SHP77 (cell line): Measurements from ENCODE around the gene HOXD11.

Experiments
- DNase-seq, 2 experiments: peaks; one replicate each; lab custom pipeline; 2025; lab: John Stamatoyannopoulos, UW

Gene HOXD11

DNA sequence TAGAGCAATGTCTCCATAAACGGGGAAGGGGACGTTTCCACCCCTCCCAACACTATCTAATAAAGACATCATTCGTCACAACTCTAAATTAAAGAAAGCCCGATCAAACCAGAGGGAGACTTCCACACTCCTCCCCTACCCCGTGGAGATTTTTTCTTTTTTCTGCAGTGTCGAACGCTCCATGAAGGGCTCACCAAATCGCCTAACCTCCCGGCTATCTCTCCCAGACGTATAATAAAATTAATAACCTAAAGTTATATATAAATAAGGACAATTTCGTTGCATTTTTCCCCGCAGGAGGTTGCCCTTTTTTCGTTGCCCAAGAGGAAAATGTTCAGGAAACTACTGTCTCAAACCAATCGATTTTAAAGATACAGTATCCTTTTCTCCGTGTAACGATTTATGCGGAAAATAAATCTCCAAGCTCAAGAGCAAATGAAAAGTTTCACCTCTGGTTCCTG, 25.7 kb upstream of the HOXD11 start:
- DNase-seq, result no peak

DNA sequence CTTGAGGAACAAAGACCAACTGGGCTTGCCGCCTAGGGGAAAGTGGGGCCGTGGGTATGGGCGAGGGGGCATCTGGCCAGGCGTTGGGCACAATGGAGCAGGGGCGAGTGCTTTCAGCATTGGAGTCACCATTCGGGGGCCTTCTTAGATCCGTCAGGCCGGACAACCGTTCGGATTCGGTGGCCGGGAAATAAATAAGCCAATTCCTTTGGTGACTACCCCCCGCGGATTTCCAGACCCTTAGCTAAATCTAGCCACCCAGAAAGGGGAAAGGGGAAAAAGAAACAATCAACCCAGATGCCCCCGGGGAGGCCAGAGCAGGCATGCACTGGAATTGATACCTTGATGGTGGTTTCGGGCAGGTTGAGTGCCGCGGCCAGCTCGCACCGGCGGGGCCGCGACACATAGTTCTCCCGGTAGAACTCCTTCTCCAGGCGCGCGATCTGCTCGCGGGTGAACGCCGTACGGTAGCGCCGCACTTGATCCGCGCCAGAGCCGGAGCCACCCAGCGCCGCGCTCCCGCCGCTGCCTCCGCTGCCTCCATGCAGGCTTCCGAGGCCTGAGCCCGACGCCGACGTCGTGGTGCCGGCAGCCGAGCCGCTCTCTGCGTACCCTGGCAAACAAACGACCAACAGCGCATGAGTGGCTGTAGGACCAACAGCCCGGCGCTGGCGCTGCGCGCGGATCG, 25.1 kb upstream of the HOXD11 start:
- no peak for DNase-seq

DNA sequence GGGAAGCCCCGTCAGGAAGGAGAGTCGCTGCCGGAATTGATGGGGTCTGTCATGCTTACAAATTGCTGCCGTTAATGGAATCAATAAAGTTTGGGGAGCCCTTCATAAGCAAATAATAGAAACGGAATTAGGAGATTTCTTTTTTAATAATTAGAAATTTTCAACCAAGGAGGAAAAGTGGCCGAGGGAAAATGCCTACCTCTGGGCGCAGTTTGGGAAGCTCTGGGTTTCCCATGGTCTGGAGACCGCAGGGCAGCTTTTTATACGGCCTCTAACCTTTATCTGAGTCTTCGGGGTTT, 24.6 kb upstream of the HOXD11 start:
- no peak for DNase-seq

DNA sequence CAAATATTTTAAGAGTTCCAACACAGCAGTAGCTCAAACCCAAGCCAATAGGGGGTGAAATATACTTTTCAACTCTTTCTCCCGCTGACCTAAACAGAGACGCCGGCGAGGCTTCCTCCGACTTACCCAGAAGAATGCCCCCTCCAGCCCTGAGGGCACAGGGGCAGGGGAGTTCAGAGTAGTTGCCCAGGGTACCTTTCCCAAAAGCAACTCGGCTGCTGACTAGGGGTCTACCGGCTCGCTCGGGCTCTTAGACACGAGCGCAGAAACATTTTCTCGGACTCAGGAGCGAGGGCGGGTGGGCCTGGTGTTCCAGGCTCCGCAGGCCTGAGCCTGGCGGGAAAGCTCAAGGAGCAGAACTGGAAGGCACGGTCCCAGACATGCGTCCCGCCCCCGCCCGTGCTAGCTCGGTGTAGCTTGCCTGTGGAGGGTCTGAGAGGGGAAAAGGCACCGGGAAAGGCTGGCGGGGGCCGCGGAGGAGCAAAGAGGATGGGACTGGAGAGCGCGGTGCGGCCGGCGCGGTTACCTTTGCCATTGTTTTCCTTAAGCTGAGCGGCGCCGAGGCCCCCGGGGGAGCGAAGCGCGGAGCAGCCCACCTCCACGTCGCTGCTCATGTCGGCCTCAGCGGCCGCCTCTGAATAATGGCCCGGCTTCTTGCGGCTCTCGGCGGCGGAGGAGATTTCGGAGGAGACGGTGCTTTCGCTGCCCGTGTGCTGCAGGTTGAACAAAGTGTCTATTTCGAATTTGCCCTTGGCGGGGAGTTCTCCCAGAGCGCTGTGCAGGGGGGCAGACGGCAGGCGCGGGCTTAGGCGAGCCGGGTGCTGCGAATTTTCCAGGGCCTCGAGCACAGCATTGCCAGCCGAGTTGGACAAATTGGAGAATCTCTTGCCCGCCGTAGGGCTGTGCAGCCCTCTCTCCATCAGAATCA, 24.0 kb upstream of the HOXD11 start:
- no peak for DNase-seq

DNA sequence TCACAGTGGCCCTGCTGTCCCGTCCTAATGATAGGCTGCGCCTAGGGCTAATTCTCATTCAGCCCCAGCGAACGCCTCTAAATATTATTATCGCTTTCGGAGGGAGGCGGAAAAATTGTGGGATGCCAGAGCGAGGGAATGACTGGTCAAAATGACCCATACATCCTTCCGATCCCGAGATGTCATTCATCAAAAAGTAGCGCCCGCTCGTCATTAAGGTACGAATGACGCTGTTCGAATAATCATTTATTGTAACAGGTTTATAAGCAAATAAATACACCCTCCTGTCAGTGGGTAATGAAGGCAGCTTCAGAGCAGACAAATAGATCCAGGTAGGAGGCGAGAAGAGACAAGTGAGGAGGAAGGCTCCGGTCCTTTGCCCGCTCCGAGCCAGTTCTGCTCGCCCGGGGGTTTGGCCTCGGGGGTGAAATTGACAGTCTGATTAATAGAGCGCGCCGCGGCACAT, 23.3 kb upstream of the HOXD11 start, which contains the start of gene EVX2:
EVX2 (minus strand) TSS at position 167 of the 466 bp plus-strand sequence. CDS start 186 bp downstream, outside the sequence.
- DNase-seq, result no peak

DNA sequence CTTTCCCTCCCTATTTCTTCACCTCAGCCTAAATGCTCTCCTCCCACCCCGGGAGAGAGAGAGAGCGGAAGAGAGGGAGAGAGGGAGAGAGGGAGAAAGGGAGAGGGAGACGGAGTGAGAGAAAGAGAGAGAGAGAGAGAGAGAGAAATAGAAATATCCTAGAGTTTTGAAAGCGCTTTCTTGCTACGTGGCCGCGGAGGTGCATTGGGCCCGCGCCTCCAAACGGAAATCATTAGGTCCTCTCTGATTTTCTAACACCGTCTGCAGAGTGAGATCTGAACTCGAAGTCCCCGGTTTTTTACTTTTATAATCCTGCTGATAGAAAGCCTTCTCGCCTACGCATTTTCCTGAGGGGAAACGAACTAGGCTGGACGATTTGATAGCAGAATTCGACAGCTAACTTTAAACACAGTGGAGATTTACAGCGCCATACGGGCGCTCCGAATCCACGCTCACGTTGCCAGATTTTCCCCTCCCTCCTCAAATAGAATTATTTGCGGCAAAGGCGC, 22.4 kb upstream of the HOXD11 start:
- DNase-seq, result no peak

DNA sequence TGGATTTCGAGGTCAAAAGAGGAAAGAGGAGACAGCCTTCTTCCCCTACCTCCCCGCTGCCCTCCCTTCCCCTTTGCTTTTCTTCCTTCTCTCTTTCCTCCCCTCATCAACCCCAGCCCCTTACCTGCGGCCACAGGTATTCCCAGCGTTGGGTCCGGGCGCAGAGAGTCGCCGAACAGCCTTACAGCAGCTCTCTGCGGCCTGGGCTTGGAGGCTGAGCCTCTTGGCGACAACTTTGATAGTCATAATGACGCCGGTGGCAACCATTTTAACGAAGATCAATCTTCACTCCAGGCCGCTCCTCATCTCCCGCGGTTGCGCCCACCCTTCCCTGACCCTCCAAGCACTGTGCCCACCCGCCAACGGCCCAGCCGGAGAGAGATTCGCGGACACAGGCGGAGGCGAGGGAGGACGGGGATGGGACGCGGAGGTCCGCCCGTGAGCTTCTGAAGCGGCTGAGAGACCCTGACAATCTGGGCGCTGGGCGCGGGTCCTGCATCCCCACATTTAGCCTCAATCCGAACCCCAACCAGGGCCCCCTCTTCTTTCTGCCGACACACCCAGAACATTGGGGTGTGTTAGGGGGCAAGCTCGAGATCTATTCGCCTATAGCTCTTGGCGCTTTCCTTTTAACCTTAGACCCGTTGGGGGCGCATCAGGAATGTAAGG, 21.8 kb upstream of the HOXD11 start:
- no peak for DNase-seq

DNA sequence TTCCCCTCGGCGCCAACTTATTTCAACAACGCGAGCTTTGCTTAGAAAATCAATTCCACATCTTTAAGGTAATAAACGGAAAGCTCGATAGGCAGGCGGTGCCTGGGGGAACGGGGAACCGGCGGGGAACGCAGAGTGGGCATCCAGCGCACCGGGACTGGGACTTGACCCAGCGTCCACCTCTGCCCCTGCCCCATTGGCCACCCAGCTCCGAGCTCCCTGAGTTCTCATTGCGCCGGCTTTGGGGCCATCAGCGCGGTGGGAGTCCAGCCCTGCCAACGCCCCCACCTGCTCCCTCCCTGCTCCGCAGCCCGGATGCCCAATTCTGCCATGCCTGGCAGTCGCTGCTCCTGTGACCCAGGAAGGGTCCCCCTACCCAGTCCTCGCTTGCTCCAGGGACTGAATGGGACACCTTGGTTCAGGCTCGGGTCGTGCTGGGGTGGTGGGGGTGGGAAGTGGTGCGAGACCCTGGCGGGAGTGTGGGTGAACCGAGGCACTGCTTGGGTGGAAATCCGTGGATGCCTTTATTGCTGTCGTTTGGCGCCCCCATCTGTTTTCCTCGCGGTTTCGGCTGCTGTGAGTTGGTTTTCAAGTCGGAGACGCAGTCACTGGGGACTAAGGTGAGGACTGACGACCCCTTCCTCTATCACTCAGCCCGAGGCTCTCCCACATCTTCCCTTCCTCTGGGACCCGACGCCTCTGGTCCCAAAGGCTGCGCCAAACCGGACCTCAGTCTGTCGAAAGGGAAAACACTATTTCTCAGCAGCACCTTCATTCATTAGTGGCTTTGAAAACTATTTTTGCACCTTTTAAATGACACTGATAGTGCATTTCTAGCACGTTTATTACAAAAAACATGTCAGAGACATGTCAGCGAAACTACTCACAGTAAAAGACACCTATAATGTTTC, 21.0 kb upstream of the HOXD11 start:
- peak; percentile 14 to 47 for DNase-seq

DNA sequence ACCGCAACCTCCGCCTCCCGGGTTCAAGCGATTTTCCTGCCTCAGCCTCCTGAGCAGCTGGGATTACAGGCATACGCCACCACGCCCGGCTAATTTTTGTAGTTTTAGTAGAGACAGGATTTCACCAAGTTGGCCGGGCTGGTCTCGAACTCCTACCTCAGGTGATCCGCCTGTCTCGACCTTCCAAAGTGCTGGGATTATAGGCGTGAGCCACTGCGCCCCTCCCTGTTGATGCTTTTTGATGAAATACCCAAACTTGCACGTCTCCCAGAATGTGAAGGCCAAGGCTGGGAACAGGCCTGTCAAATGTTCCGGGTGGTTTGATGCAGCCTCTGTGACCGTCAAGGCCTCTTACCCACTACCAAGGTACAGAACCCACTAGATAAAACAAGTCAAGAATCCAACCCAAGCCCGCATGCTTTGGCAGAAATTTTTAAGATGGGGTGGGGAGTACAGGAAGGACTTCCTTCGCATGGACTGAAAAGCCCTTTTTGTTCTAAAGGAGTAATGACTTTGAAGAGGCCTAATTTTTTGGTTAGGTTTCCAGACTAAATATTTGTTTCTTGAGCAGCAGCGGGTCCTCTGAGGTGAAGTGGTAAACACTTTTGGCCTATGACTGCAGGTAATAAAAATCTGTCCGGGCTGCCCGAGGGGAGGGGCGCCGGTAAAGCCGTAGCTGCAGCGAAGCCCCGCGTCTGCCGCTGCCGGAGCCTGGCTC, 19.6 kb upstream of the HOXD11 start:
- no peak for DNase-seq

DNA sequence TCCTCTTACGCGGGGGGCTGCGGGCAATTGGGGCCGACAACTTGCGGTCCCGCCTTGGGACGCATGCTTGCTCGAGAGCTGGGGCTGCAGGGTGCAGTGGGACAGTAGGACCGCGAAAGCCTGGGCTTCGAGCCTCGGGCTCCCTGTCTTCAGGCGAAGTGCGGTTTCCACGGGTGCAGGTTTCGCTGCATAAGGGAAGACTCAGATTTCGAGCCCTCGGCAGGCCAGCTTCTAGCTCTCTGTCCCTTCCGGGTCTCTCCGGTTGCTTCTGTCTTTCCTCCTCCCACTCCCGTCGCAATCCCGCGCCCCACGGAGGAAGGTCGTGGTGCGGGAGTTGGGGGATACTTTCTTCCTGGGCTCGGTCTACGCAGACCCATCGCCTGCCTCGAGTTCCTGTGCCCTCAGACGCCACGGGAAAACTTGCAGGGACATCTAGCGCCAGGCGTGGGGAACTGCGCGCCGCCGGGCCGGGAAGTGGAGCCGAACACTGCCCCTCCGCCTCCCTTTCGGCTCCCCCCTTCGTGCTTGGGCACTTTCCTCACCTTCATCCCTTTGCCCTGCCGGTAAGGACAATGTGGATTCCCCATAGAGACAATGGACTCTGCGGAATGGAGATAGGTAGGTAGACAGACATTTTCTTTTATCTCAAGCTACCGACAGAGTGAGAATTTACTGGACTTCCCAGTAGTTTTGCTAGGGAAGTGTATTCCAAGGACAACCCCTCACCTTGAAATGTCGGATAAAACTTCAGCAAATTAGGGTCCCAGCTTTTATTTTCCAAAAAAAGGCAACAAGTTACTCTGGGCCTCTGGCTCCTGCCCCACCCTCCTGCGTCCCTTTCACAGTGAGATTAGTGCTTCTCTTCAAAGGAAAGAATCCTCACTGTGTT, 18.8 kb upstream of the HOXD11 start:
- peak; percentile 21 to 55 for DNase-seq

DNA sequence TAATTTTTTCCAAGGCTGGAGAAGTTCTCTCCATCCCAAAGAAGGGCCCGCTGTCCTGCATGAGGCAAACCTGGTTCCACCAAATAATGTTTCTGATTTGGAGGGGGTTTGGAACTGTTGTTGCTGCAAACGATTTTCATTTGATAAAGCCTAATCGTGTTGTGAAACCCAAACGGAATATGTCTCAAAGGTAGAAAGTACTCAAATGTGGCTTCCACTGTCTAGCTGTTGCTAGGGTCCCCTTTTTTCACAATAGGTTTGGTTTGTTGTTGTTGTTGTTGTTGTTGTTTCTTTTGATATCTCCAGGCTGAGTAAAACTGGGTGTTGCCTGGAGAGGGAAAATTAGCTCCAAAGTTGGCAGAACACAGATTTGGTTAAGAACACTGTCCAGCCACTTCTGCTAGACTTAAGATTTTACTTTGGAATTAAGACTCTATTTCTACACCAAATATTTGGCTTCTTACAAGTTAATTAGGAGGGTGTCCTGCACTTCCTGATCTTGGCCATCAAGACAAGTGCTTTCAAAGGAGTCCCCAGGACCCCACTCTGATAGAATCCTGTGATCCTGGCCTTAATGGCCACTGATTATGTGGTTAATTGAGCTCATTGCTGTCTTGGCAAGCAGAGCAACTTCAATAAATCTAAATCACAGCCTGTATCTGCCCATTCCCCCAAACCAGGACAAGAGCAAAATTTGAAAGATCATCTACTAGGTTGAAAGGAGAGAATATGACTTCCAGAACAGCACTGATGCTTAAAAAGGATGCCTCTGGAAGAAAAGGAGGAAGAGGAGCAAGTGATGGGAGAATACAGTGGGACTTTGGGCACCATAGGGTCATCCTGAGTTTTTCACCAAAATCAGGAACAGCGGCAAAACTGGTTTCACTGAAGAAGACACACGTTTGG, 17.9 kb upstream of the HOXD11 start:
- no peak for DNase-seq

DNA sequence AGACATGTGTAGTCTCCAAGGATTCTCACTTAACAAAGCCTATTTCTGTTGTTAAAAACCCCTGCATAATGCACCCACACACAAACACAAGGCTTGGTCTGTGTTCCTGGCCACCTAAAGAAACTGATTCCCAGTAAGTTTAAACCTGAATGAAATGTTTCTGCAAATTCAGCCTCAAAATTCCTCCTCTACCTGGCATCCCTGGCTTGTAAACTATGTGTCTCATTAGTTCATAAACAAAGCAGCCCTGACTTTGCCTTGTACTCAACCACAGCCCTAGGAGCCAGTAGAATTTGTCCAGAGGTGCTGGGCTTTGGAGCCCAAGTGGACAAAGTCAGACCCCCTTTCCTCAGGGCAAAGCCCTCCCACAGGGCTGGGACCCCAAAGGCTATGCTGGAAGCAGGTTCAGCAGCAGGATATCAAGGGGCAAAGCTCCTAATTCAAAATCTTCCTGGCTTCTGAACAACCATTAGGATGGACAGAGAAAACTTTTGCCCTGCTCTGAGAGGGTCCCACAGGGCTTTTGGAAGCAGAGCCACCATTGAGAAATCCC, 17.2 kb upstream of the HOXD11 start:
- no peak for DNase-seq

DNA sequence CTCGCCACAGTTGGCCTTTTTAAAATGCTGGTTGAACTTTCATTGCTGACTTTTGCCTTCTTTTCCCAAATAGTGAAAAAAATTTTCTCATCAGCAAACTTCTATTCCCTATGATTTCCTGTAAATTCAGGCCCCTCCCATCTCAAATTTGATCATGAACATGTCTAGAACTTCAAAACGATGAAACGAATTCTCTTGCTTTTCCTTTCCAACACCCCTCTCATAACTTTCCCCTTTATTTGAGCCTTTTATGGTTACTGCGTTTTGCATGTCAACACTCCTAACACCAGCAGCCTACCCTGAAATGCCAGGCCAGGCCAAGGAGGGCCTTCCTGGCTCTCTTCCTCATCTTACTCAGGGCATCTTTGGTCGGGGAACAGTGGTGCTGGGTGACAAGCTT, 16.2 kb upstream of the HOXD11 start:
- DNase-seq, result no peak

DNA sequence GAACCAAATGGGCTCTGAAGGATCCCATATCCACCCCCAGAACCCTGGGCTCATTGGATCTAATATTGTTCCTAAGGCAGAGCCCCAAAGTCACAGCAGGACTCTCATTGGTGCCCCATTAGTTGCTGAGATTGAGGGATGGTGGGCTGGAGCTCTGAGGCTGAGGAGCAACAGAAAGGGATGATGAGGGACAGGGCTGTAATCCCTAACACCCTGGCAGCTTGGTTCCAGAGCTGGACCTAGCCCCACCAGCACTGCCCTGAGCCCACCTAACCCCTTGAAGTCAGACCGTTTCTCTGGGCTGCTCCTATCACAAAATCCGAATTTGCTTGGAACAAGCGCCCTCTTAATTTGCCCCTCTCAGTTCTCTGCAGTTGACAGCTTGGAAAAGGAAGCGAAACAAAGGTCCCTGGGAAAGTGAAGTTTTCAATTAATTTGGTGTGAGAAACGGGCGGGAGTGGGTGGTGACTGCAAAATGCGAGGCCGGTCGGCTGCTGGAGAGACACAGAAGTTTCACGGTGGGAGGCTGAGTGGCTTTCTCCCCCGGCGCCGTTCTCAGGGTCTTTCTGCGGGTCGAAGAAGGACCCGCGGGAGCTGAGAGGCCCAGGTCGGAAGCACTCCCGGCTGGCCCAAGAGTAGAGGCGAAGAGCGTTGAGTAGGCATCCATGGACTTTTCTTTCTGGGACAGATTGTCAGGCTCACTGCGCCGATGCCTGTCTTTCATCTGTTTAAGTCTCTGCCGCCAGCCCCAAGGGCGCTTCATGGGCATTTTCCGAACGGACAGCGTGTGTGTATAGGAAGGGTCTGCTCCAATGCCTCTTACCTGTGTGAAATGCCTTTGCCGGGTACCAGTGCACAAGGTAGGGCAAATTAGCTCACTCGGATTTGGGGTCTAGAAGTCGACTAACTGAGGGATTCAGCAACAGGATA, 15.5 kb upstream of the HOXD11 start:
- no peak for DNase-seq

DNA sequence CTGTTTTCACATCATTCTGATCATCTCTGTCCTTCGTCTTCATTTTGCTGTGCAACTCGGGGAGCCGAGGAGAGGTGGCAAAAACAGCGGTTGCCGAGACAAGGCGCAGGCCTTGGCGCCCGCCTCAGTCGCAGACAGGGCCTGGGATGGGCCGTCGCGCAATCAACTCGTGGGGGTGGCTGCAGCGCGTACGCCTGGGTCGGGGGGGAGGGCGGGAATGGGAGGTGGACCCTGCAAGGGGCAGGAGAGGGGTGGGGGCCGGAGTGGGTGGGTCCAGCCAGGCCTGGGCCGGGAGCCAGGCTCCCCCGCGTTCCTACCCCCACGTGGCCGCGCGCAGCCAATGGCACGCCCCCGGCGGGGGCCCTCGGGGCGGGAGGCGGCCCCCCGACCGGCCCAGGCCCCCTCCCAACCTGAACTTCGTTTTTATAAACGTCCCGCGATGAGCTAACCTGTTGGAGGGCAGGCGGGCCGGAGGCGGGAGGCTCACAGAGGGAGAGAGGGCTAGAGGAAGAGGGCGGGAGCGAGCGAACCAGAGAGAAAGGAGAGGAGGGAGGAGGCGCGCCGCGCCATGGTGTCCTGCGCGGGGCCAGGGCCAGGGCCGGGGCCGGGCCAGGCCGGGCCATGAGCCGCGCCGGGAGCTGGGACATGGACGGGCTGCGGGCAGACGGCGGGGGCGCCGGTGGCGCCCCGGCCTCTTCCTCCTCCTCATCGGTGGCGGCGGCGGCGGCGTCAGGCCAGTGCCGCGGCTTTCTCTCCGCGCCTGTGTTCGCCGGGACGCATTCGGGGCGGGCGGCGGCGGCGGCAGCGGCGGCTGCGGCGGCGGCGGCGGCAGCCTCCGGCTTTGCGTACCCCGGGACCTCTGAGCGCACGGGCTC, 14.6 kb upstream of the HOXD11 start, which contains the start of gene HOXD13:
HOXD13 (plus strand) TSS at position 452 of the 875 bp plus-strand sequence; CDS start at position 622, 170 bp downstream.
- DNase-seq, result no peak
